ENCODE measurements around the gene ENTPD8. TPM values are rescaled to one million over a fixed set of nuclear protein-coding genes. Genes with fewer than 3 reads are reported as not detected.

Gene ENTPD8
- total RNA-seq, 1 experiment from 2014 or later, result 0.77 TPM

- Histone ChIP-seq H3T11ph (ENCODE audit: low read length) (no peak overlapping the region), H4K20me1 (ENCODE audit: control insufficient read depth, insufficient read depth, insufficient read length) (no peaks in the 10 kb centered on the region), H3K4ac (ENCODE audit: low read depth, low read length) (no peak overlapping the region), H3K56ac (ENCODE audit: insufficient read length, low read depth, low read length) (no peak overlapping the region), H2BK5ac (ENCODE audit: insufficient read length, low read length) (no peak overlapping the region), H3K14ac (ENCODE audit: insufficient read depth, low read length) (no peak overlapping the region), H2BK12ac (ENCODE audit: insufficient read length, low read depth, low read length) (no peak overlapping the region), H3K4me1 (ENCODE audit: insufficient read depth, low read length) (no peaks in the 10 kb centered on the region), H3K23me2 (ENCODE audit: insufficient read length, low read depth, low read length, poor library complexity, severe bottlenecking) (peaks cover 3% of the 10 kb centered on the region), H2BK120ac (ENCODE audit: low read depth, low read length, poor library complexity, severe bottlenecking) (no peak overlapping the region), H3K79me2 (ENCODE audit: insufficient read depth, low read length) (no peaks in the 10 kb centered on the region), H4K91ac (ENCODE audit: insufficient read length, low read depth, low read length) (no peak overlapping the region), H3K18ac (ENCODE audit: insufficient read length, low read depth, low read length) (no peak overlapping the region), H4K5ac (ENCODE audit: insufficient read length, low read depth, low read length) (no peak overlapping the region), H4K8ac (replicated peaks; ENCODE audit: insufficient read length, low read depth, low read length) (no peak overlapping the region), H2BK15ac (ENCODE audit: low read depth, low read length) (no peak overlapping the region), H3K27ac (ENCODE audit: insufficient read length, low read depth, low read length) (no peak overlapping the region), H2AFZ (ENCODE audit: low read length) (no peak overlapping the region), H3K79me1 (ENCODE audit: insufficient read depth, low read depth, low read length, poor library complexity, severe bottlenecking) (no peaks in the 10 kb centered on the region), H3K27me3 (ENCODE audit: insufficient read depth, low read length) (no peaks in the 10 kb centered on the region), H2AK5ac (ENCODE audit: insufficient read length, low read length) (no peak overlapping the region), H2BK20ac (ENCODE audit: low read depth, low read length, poor library complexity, severe bottlenecking) (no peak overlapping the region), H3K23ac (ENCODE audit: insufficient read length, low read depth, low read length) (no peak overlapping the region), H3K4me2 (ENCODE audit: insufficient read depth, insufficient read length, low read length) (no peak overlapping the region), H3K9ac (ENCODE audit: extremely low read depth, insufficient read length, low read length) (no peak overlapping the region), H3K9me3 (ENCODE audit: control insufficient read depth, low read depth, low read length) (no peaks in the 10 kb centered on the region)
- Mint-ChIP-seq H3K27me3 (ENCODE audit: low read depth) (peaks cover 8% of the 10 kb centered on the region; the same call in 1 of the 2 replicates), H3K27ac (no peak overlapping the region), H3K36me3 (ENCODE audit: insufficient read depth in 1 of 3, low read depth in 3 of 3) (peaks cover under 1 to 2% (median under 1%) of the 10 kb centered on the region in 3 experiments; a peak in 5 of 7 replicates), H3K4me3 (no peak overlapping the region; a peak in 2 of 5 replicates), H3K9me3 (no peaks in the 10 kb centered on the region), H3K4me1 (peaks cover 0 to 5% of the 10 kb centered on the region in 2 experiments; a peak in 1 of 4 replicates)
- no peak for TF ChIP-seq CTCF (conservative IDR thresholded peaks at IDR 0.05)
- no CpG with 5 or more reads among the region's 31 CpGs for WGBS (ENCODE audit: extremely low coverage, insufficient read length, low lambda C conversion rate)
- DNase-seq, result peak; percentile 35
These were observed 33.4 kb downstream of the ENTPD8 start for GRCh38 chr9:137407590-137408300.

Data from H9 (cell line).